GM23338 (cell line): Measurements from ENCODE around the gene SLC4A7. TPM values are rescaled to one million over a fixed set of nuclear protein-coding genes. Genes with fewer than 3 reads are reported as not detected.

Experiments
- ATAC-seq: fragments of 200-7000 bp; cut with Tn5 transposase; 3 replicates; pipeline ENCODE4 v1.9.1; 2020
- DNase-seq: peaks from one replicate; pipeline ENCODE4 v3.0.0-alpha.2; 2015; ENCODE audit warnings: low spot score
- H2AFZ ChIP-seq: fragments of 200-600 bp; sonication (generic); 2 replicates; pipeline ENCODE4 v1.8.0; 2016; ENCODE audit warnings: antibody characterized with exemption, mild to moderate bottlenecking, moderate library complexity
- H3F3A ChIP-seq: fragments of 200-600 bp; sonication (generic); replicated peaks from 2 replicates; pipeline ENCODE4 v1.8.0; 2017; ENCODE audit warnings: antibody characterized with exemption, mixed run types, low read depth
- H3K27ac ChIP-seq: fragments of 200-600 bp; sonication (generic); 2 replicates; pipeline ENCODE4 v1.6.1; 2016; ENCODE audit warnings: low read depth
- H3K27me3 ChIP-seq: fragments of 200-600 bp; sonication (generic); 2 replicates; pipeline ENCODE4 v1.8.0; 2016; ENCODE audit warnings: mild to moderate bottlenecking, mixed run types, moderate library complexity; ENCODE audit not compliant: insufficient read depth
- H3K36me3 ChIP-seq: fragments of 200-600 bp; sonication (generic); 2 replicates; pipeline ENCODE4 v1.8.0; 2016; ENCODE audit warnings: mild to moderate bottlenecking; ENCODE audit not compliant: insufficient read depth
- H3K4me1 ChIP-seq: fragments of 200-600 bp; sonication (generic); 2 replicates; pipeline ENCODE4 v1.8.0; 2016; ENCODE audit warnings: mild to moderate bottlenecking, moderate library complexity; ENCODE audit not compliant: insufficient read depth
- H3K4me2 ChIP-seq: fragments of 200-600 bp; sonication (generic); 2 replicates; pipeline ENCODE4 v1.7.1; 2017; ENCODE audit warnings: mixed run types
- H3K4me3 ChIP-seq: fragments of 200-600 bp; sonication (generic); 2 replicates; pipeline ENCODE4 v1.6.1; 2016; ENCODE audit warnings: mixed run types
- H3K79me2 ChIP-seq: fragments of 200-600 bp; sonication (generic); replicated peaks from 2 replicates; pipeline ENCODE4 v1.8.0; 2017; ENCODE audit warnings: mild to moderate bottlenecking; ENCODE audit not compliant: insufficient read depth
- H3K9me2 ChIP-seq: fragments of 200-600 bp; sonication (generic); 2 replicates; pipeline ENCODE4 v1.8.0; 2017; ENCODE audit not compliant: insufficient read depth
- H4K20me1 ChIP-seq: fragments of 200-600 bp; sonication (generic); replicated peaks from 2 replicates; pipeline ENCODE4 v1.8.0; 2017; ENCODE audit warnings: mild to moderate bottlenecking; ENCODE audit not compliant: insufficient read depth
- H3K27ac Mint-ChIP-seq: 2 replicates; pipeline ENCODE4 v1.8.0; 2020; ENCODE audit warnings: inconsistent platforms, mild to moderate bottlenecking, moderate library complexity, mixed read lengths
- H3K27me3 Mint-ChIP-seq: 3 replicates; pipeline ENCODE4 v1.8.0; 2022; ENCODE audit warnings: low read depth, mild to moderate bottlenecking, moderate library complexity, mixed read lengths, inconsistent platforms; ENCODE audit not compliant: insufficient read depth, poor library complexity
- H3K36me3 Mint-ChIP-seq: 3 replicates; pipeline ENCODE4 v1.8.0; 2021; ENCODE audit warnings: low read depth, mild to moderate bottlenecking, inconsistent platforms, moderate library complexity, mixed read lengths
- H3K4me1 Mint-ChIP-seq: 3 replicates; pipeline ENCODE4 v1.8.0; 2020; ENCODE audit warnings: mild to moderate bottlenecking, inconsistent platforms, mixed read lengths
- H3K4me3 Mint-ChIP-seq: 3 replicates; pipeline ENCODE4 v1.8.0; 2021; ENCODE audit warnings: moderate library complexity, mild to moderate bottlenecking, inconsistent platforms, mixed read lengths
- H3K9me3 Mint-ChIP-seq: 3 replicates; pipeline ENCODE4 v1.8.0; 2020; ENCODE audit warnings: moderate library complexity, mild to moderate bottlenecking, inconsistent platforms, mixed read lengths
- CREB1 ChIP-seq: fragments of 250-450 bp; sonication (Bioruptor Pico); IDR thresholded peaks from 2 replicates; pipeline ENCODE4 v1.5.0; 2020; ENCODE audit warnings: low read depth, mild to moderate bottlenecking, moderate library complexity
- ETS1 ChIP-seq: IDR thresholded peaks from 2 replicates; pipeline ENCODE4 v1.6.1; 2016; ENCODE audit warnings: antibody characterized with exemption
- EZH2 ChIP-seq: fragments of 200-600 bp; sonication (generic); IDR thresholded peaks from one replicate; pipeline ENCODE4 v1.8.0; 2017; ENCODE audit warnings: antibody characterized with exemption, mild to moderate bottlenecking, low read depth; ENCODE audit not compliant: unreplicated experiment
- EZH2phosphoT487 ChIP-seq: fragments of 200-600 bp; sonication (generic); IDR thresholded peaks from one replicate; pipeline ENCODE4 v1.8.1; 2018; ENCODE audit warnings: antibody characterized with exemption; ENCODE audit not compliant: unreplicated experiment
- JUNB ChIP-seq: IDR thresholded peaks from one replicate; pipeline ENCODE4 v1.6.1; 2016; ENCODE audit warnings: antibody characterized with exemption; ENCODE audit not compliant: unreplicated experiment
- NANOG ChIP-seq: IDR thresholded peaks from 2 replicates; pipeline ENCODE4 v1.6.1; 2016; ENCODE audit warnings: antibody characterized with exemption, borderline replicate concordance
- POLR2AphosphoS5 ChIP-seq: IDR thresholded peaks from 2 replicates; pipeline ENCODE4 v1.6.1; 2016; ENCODE audit warnings: antibody characterized with exemption, low read depth
- REST ChIP-seq: IDR thresholded peaks from one replicate; pipeline ENCODE4 v1.6.1; 2018; ENCODE audit warnings: antibody characterized with exemption; ENCODE audit not compliant: unreplicated experiment
- STAT1 ChIP-seq: IDR thresholded peaks from one replicate; pipeline ENCODE4 v1.6.1; 2016; ENCODE audit warnings: antibody characterized with exemption; ENCODE audit not compliant: unreplicated experiment
- ZNF114 ChIP-seq: fragments of 250-450 bp; sonication (Bioruptor Pico); IDR thresholded peaks from 2 replicates; pipeline ENCODE4 v1.5.0; 2020; ENCODE audit warnings: mild to moderate bottlenecking, moderate library complexity
- ZNF331 ChIP-seq: fragments of 250-450 bp; sonication (Bioruptor Pico); IDR thresholded peaks from 2 replicates; pipeline ENCODE4 v1.5.0; 2020; ENCODE audit warnings: low read depth, mild to moderate bottlenecking, moderate library complexity
- ZNF462 ChIP-seq: fragments of 250-450 bp; sonication (Bioruptor Pico); IDR thresholded peaks from 2 replicates; pipeline ENCODE4 v1.5.0; 2020; ENCODE audit warnings: mild to moderate bottlenecking, moderate library complexity
- polyA plus RNA-seq: library from polyadenylated mRNA; unstranded; fragments of >200 nt; fragmentation: Nextera tagmentation; extraction: Ambion mirVana; gene quantifications from 2 replicates; pipeline ENCODE4 v1.2.1, GENCODE V29; 2016
- total RNA-seq: library from RNA; depleted of rRNA; stranded (reverse); fragments of >200 nt; shearing (Covaris generic); gene quantifications from 2 replicates; pipeline ENCODE4 v1.2.3, GENCODE V29; 2014
- TF ChIP-seq, protein P1 (sequence below), 2 experiments: fragments of 200-600 bp in 1 of 2; sonication (generic) in 1 of 2; conservative IDR thresholded peaks; 2 replicates each; pipeline versions ENCODE4 v1.5.1 to v1.6.1; 2016 to 2017; ENCODE audit warnings: antibody characterized with exemption in 2 of 2, low read depth in 2 of 2, mild to moderate bottlenecking in 2 of 2, moderate library complexity in 1 of 2

Gene SLC4A7
- total and polyA plus RNA-seq, 2 experiments from 2014 or later: 44.4 to 101 TPM

DNA sequence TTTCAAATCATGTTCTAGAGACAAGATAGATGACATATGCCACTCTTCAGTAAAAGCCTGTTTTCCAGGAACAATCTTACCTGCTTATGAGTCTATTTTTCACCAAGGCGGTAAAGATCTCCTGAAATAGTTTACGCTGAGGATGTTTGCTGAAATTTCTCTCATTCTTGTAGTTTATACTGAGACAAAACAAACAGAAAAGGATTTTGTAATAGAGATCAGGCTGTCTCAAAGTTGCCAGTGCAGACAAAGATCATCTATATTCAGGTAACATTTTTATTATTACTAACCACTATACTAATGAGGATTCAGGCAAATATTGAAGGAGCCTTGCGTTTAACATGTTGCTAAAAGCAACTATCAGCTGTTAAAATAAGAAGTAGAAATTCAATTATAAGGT, 140.0 kb downstream of the SLC4A7 start:
- H3K4me3 Mint-ChIP-seq: no peak overlapping the region

More for the DNA sequence above, 140.0 kb downstream of the SLC4A7 start:
- Histone ChIP-seq H3K4me3 (no peak overlapping the region), H3F3A (no peaks in the 10 kb centered on the region), H3K4me2 (no peak overlapping the region), H3K79me2 (no peaks in the 10 kb centered on the region), H3K9me2 (no peaks in the 10 kb centered on the region), H3K27ac (no peak overlapping the region), H3K27me3 (no peaks in the 10 kb centered on the region), H3K4me1 (no peaks in the 10 kb centered on the region), H2AFZ (no peak overlapping the region), H4K20me1 (no peaks in the 10 kb centered on the region), H3K36me3 (no peaks in the 10 kb centered on the region)
- no peaks in the 10 kb centered on the region for H3K9me3 Mint-ChIP-seq
- H3K36me3 Mint-ChIP-seq: no peaks in the 10 kb centered on the region
- H3K27ac Mint-ChIP-seq: no peak overlapping the region
- H3K27me3 Mint-ChIP-seq: no peaks in the 10 kb centered on the region
- no peaks in the 10 kb centered on the region for H3K4me1 Mint-ChIP-seq
- DNase-seq (no peak), ATAC-seq (no peak)
- TF ChIP-seq EZH2phosphoT487 (no peak), ETS1 (no peak), EZH2 (no peak), REST (no peak), ZNF114 (CRISPR knock-in tag) (no peak), NANOG (no peak), CREB1 (no peak), POLR2AphosphoS5 (no peak), STAT1 (no peak), JUNB (no peak), ZNF331 (CRISPR knock-in tag) (no peak), ZNF462 (no peak)
- TF ChIP-seq, protein P1, sequence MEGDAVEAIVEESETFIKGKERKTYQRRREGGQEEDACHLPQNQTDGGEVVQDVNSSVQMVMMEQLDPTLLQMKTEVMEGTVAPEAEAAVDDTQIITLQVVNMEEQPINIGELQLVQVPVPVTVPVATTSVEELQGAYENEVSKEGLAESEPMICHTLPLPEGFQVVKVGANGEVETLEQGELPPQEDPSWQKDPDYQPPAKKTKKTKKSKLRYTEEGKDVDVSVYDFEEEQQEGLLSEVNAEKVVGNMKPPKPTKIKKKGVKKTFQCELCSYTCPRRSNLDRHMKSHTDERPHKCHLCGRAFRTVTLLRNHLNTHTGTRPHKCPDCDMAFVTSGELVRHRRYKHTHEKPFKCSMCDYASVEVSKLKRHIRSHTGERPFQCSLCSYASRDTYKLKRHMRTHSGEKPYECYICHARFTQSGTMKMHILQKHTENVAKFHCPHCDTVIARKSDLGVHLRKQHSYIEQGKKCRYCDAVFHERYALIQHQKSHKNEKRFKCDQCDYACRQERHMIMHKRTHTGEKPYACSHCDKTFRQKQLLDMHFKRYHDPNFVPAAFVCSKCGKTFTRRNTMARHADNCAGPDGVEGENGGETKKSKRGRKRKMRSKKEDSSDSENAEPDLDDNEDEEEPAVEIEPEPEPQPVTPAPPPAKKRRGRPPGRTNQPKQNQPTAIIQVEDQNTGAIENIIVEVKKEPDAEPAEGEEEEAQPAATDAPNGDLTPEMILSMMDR (conservative IDR thresholded peaks at IDR 0.05; ENCODE audit: low read depth in 2 of 2): no peak
